CMK (cell line): ENCODE measurements around the gene PROS1.
"Not testable (repeated sequence)": the region's sequence is repeated elsewhere in the genome, so short reads cannot be mapped to it uniquely, and the experiment has no call there.

Experiments
- DNase-seq: peaks from one replicate; pipeline ENCODE4 v3.0.0-alpha.2; 2010; ENCODE audit warnings: low read depth

PROS1 gene

DNA sequence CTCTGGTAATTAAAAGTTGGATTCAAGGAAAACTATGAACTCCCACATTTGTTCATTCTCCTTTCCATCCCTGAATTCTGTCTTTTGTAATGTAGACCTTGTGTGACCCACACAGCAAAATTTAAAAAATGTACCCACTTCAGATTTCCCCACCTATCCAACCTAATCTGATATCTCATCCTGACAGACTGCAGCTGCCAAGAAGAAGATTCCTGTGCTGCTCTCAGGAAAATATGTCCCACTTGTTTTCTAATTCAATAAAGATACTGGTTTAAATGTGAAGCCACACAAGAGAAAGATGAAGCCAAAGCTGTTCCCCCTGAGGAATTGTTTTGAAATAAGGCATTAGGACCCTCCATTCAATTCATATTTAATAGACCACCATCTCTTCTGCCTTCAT, 100.3 kb downstream of the PROS1 start:
- DNase-seq: not testable (repeated sequence)

- no peak for DNase-seq
Measured at GRCh38 chr3:93867425-93867824, 106.3 kb downstream of the PROS1 start.

DNA sequence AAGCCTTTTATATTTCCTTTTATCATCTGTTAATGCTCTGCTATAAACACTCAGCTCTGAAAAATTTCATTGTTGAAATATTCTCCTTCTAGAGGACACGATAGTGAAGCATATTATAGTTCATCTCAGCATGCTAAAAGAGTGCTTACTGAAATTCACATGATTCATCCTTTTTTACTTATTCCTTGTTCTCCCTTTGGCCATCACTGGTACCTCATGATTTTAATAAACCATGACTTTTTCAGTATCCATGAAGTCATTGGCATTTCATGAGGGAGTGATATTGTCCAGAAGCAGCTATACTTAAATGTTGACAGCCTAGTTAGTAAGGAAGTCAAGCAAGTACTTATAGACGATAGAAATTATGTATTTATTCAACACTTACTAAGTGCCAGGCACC, 112.7 kb downstream of the PROS1 start:
- no peak for DNase-seq

DNA sequence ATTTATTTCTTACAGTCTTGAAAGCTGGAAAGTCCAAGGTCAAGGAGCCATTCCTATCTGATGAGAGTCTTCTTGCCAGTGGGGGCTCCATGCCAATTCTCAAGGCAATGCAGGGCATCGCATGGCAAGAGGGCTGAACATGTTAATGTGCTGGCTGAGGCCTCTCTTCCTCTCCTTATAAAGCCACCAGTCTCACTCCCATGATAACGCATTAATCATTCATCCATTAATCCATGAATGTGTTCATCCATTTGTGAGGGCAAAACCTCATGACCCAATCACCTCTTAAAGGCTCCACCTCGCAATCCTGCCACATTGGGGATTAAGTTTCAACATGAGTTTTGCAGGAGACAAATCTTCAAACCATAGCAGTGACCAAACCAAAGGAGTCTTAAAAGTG, 118.3 kb downstream of the PROS1 start:
- no peak for DNase-seq

DNA sequence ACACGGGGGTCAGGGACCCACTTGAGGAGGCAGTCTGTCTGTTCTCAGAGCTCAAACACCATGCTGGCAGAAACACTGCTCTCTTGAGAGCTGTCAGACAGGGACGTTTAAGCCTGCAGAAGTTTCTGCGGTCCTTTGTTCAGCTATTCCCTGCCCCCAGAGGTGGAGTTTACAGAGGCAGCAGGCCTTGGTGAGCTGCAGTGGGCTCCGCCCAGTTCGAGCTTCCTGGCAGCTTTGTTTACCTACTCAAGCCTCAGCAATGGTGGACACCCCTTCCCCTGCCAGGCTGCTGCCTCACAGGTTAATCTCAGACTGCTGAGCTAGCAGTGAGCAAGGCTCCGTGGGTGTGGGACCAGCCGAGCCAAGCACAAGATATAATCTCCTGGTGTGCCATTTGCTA, 121.5 kb downstream of the PROS1 start:
- not testable (repeated sequence) for DNase-seq

DNA sequence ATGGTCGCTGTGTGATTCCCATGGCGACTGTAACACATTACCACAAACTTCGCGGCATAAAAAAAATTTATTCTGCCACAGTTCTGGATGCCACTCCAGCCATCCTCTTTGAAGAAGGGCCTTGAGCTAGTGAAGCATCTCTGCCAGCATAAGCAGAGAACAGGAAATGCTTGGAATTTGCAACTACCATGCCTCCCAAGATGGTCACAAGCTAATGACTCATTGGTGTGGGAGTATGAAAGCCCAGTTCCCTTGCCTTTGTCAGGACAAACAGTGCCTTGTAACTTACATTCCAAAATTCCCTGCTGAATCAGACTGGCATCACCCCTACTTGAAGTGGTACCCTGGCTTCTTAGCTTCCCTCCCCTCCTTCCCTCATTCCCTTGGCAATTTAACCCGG, 129.7 kb downstream of the PROS1 start:
- no peak for DNase-seq

DNA sequence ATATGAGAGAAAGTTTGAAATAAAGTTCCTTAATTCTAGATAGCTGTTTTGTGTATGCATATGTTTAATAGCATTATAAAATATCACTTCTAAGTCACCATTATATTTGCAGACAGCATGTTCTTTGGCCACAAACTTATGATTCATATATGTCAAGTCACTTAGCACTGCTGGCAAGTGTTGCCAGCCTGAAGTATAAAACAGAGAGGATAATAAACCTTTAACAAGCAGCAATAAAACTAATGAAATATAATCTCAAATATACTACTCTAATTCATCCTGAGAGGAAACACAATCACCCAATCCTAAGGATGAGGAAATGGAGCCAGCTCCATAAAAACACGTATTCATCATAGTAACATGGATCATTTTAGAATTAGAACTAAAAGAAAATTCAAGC, 134.5 kb downstream of the PROS1 start:
- not testable (repeated sequence) for DNase-seq
